Measurements from ENCODE around the gene PPT1. TPM values are rescaled to one million over a fixed set of nuclear protein-coding genes. Genes with fewer than 3 reads are reported as not detected.
"Not testable (repeated sequence)": the region's sequence is repeated elsewhere in the genome, so short reads cannot be mapped to it uniquely, and the experiment has no call there.

Gene PPT1
- total RNA-seq, 1 experiment from 2014 or later: 107 TPM

DNA sequence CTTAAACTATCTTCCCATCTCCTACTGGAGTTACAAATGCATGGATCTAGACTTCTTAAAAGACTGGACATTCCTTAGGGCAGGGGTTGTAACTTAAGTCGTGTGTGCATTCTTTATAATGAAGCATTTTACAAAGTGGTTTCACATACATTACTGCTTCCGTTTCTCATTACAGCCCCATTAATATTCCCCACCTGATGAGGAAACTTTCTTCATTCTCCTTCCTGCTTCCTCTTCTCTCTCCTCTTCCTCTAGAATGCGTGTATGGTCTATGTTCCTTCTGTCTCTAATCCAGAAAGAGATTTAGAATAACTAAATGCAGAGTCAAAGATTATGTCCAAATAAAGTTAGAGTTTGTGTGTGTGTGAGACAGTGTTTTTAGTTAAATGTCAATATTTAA is 58.4 kb downstream of the PPT1 start (continued):
- TF ChIP-seq, protein P1, sequence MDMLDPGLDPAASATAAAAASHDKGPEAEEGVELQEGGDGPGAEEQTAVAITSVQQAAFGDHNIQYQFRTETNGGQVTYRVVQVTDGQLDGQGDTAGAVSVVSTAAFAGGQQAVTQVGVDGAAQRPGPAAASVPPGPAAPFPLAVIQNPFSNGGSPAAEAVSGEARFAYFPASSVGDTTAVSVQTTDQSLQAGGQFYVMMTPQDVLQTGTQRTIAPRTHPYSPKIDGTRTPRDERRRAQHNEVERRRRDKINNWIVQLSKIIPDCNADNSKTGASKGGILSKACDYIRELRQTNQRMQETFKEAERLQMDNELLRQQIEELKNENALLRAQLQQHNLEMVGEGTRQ (CRISPR knock-in tag; IDR thresholded peaks at IDR 0.05): no peak
- no peak for TF ChIP-seq ZNF317 (CRISPR knock-in tag; IDR thresholded peaks at IDR 0.05; ENCODE audit: borderline replicate concordance, low read depth)
- TF ChIP-seq NFATC4 (CRISPR knock-in tag; IDR thresholded peaks at IDR 0.05): no peak
- no peak for TF ChIP-seq ZNF138 (CRISPR knock-in tag; conservative IDR thresholded peaks at IDR 0.05)
- no peak for TF ChIP-seq TEAD4 (CRISPR knock-in tag; IDR thresholded peaks at IDR 0.05)

DNA sequence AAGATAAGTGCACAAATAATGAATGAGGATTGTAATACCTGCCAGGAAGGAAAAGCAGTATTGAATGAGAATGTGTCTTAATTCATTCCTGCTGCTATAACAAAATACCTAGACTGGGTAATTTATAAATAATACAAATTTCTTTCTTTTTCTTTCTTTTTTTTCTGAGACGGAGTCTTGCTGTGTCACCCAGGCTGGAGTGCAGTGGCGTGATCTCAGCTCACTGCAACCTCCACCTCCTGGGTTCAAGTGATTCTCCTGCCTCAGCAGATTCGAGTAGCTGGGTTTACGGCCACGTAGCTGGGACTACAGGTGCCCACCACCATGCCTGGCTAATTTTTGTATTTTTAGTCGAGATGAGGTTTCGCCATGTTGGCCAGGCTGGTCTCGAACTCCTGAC is 59.8 kb downstream of the PPT1 start:
- not testable (repeated sequence) for H3K27me3 Mint-ChIP-seq (ENCODE audit: low read depth); H3K36me3 Mint-ChIP-seq; H3K27ac Mint-ChIP-seq; ATAC-seq; H3K9me3 Mint-ChIP-seq; H3K4me3 Mint-ChIP-seq; DNase-seq (ENCODE audit: low spot score)
- POLR2A ChIA-PET: interaction anchor here (1.2 kb wide), 1 partner anchor 135 kb away, joined by 4 read pairs; no protein-coding TSS in a partner anchor
- CTCF ChIA-PET: interaction anchor here (0.6 to 3.9 kb wide), 2 partner anchors 118 to 213 kb away, joined by 4 to 15 read pairs; no protein-coding TSS in a partner anchor
- H3K4me1 Mint-ChIP-seq: peaks cover 18% of the 10 kb centered on the region

- no peak for DNase-seq (ENCODE audit: low spot score)
- Mint-ChIP-seq H3K36me3 (no peaks in the 10 kb centered on the region; the same call in 1 of the 2 replicates), H3K4me1 (peaks cover 13% of the 10 kb centered on the region), H3K27ac (no peak overlapping the region), H3K9me3 (no peaks in the 10 kb centered on the region), H3K4me3 (no peak overlapping the region), H3K27me3 (ENCODE audit: low read depth) (no peaks in the 10 kb centered on the region; the same call in 1 of the 2 replicates)
- ChIA-PET POLR2A (no interaction called here), CTCF (no interaction called here)
- ATAC-seq: no peak
- TF ChIP-seq MLX (CRISPR knock-in tag; IDR thresholded peaks at IDR 0.05): no peak
- TF ChIP-seq, protein P1 (CRISPR knock-in tag; IDR thresholded peaks at IDR 0.05): no peak
- TF ChIP-seq GTF2I (CRISPR knock-in tag; conservative IDR thresholded peaks at IDR 0.05): no peak
- no peak for TF ChIP-seq ERG (CRISPR knock-in tag; IDR thresholded peaks at IDR 0.05)
- TF ChIP-seq TP53 (CRISPR knock-in tag; IDR thresholded peaks at IDR 0.05): no peak
- no peak for TF ChIP-seq JUN (CRISPR knock-in tag; IDR thresholded peaks at IDR 0.05)
- TF ChIP-seq, protein P2, sequence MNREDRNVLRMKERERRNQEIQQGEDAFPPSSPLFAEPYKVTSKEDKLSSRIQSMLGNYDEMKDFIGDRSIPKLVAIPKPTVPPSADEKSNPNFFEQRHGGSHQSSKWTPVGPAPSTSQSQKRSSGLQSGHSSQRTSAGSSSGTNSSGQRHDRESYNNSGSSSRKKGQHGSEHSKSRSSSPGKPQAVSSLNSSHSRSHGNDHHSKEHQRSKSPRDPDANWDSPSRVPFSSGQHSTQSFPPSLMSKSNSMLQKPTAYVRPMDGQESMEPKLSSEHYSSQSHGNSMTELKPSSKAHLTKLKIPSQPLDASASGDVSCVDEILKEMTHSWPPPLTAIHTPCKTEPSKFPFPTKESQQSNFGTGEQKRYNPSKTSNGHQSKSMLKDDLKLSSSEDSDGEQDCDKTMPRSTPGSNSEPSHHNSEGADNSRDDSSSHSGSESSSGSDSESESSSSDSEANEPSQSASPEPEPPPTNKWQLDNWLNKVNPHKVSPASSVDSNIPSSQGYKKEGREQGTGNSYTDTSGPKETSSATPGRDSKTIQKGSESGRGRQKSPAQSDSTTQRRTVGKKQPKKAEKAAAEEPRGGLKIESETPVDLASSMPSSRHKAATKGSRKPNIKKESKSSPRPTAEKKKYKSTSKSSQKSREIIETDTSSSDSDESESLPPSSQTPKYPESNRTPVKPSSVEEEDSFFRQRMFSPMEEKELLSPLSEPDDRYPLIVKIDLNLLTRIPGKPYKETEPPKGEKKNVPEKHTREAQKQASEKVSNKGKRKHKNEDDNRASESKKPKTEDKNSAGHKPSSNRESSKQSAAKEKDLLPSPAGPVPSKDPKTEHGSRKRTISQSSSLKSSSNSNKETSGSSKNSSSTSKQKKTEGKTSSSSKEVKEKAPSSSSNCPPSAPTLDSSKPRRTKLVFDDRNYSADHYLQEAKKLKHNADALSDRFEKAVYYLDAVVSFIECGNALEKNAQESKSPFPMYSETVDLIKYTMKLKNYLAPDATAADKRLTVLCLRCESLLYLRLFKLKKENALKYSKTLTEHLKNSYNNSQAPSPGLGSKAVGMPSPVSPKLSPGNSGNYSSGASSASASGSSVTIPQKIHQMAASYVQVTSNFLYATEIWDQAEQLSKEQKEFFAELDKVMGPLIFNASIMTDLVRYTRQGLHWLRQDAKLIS (CRISPR knock-in tag; IDR thresholded peaks at IDR 0.05; ENCODE audit: borderline replicate concordance): no peak
- no peak for TF ChIP-seq FOXJ3 (CRISPR knock-in tag; IDR thresholded peaks at IDR 0.05; ENCODE audit: borderline replicate concordance)
- no peak for TF ChIP-seq MAX (CRISPR knock-in tag; IDR thresholded peaks at IDR 0.05)
- TF ChIP-seq ZMAT4 (CRISPR knock-in tag; IDR thresholded peaks at IDR 0.05): no peak
- TF ChIP-seq, protein P3, sequence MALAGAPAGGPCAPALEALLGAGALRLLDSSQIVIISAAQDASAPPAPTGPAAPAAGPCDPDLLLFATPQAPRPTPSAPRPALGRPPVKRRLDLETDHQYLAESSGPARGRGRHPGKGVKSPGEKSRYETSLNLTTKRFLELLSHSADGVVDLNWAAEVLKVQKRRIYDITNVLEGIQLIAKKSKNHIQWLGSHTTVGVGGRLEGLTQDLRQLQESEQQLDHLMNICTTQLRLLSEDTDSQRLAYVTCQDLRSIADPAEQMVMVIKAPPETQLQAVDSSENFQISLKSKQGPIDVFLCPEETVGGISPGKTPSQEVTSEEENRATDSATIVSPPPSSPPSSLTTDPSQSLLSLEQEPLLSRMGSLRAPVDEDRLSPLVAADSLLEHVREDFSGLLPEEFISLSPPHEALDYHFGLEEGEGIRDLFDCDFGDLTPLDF (CRISPR knock-in tag; IDR thresholded peaks at IDR 0.05): no peak
- no peak for TF ChIP-seq ZSCAN18 (CRISPR knock-in tag; IDR thresholded peaks at IDR 0.05)
- no peak for TF ChIP-seq ETV6 (CRISPR knock-in tag; IDR thresholded peaks at IDR 0.05)
- no peak for TF ChIP-seq CREB1 (CRISPR knock-in tag; IDR thresholded peaks at IDR 0.05)
- TF ChIP-seq SMAD3 (CRISPR knock-in tag; IDR thresholded peaks at IDR 0.05; ENCODE audit: borderline replicate concordance): no peak
- TF ChIP-seq, protein P4, sequence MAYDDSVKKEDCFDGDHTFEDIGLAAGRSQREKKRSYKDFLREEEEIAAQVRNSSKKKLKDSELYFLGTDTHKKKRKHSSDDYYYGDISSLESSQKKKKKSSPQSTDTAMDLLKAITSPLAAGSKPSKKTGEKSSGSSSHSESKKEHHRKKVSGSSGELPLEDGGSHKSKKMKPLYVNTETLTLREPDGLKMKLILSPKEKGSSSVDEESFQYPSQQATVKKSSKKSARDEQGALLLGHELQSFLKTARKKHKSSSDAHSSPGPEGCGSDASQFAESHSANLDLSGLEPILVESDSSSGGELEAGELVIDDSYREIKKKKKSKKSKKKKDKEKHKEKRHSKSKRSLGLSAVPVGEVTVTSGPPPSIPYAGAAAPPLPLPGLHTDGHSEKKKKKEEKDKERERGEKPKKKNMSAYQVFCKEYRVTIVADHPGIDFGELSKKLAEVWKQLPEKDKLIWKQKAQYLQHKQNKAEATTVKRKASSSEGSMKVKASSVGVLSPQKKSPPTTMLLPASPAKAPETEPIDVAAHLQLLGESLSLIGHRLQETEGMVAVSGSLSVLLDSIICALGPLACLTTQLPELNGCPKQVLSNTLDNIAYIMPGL (CRISPR knock-in tag; IDR thresholded peaks at IDR 0.05): no peak
- no peak for TF ChIP-seq TEAD1 (CRISPR knock-in tag; IDR thresholded peaks at IDR 0.05)
Observed at GRCh38 chr1:40036574-40036973, 60.5 kb downstream of the PPT1 start.
